H1 (cell line): Measurements from ENCODE around the gene HRH3. TPM values are rescaled to one million over a fixed set of nuclear protein-coding genes. Genes with fewer than 3 reads are reported as not detected.

ENCODE experiments used
- BCL11A ChIP-seq, 2 experiments: IDR thresholded peaks; one replicate each; pipeline ENCODE4 v1.6.1; 2011; ENCODE audit warnings: low read depth in 2 of 2, low read length in 2 of 2, mild to moderate bottlenecking in 2 of 2
- BRCA1 ChIP-seq: IDR thresholded peaks from 2 replicates; pipeline ENCODE4 v1.6.1; 2012; ENCODE audit warnings: low read depth, low read length, improper control_type of control experiment
- EZH2 ChIP-seq: fragments of 200-600 bp; sonication (generic); IDR thresholded peaks from 2 replicates; pipeline ENCODE4 v1.7.1; 2012; ENCODE audit warnings: low read depth, mild to moderate bottlenecking, moderate library complexity, low read length, inconsistent platforms; ENCODE audit not compliant: severe bottlenecking
- KDM4A ChIP-seq: IDR thresholded peaks from one replicate; pipeline ENCODE4 v1.7.1; 2012; ENCODE audit warnings: low read depth, mild to moderate bottlenecking, moderate library complexity, low read length, inconsistent platforms; ENCODE audit not compliant: severe bottlenecking
- POLR2A ChIP-seq, 2 experiments: IDR thresholded peaks; 1 replicate in 1 of 2; 2 replicates in 1 of 2; pipeline ENCODE4 v1.6.1; 2011; ENCODE audit warnings: low read depth in 2 of 2, low read length in 2 of 2, mild to moderate bottlenecking in 2 of 2; ENCODE audit errors: control extremely low read depth in 1 of 2
- POLR2AphosphoS5 ChIP-seq: IDR thresholded peaks from 2 replicates; pipeline ENCODE4 v1.6.1; 2011; ENCODE audit warnings: low read depth, low read length
- SUZ12 ChIP-seq: fragments of 200-600 bp; sonication (generic); IDR thresholded peaks from 2 replicates; pipeline ENCODE4 v1.6.1; 2012; ENCODE audit warnings: mild to moderate bottlenecking, inconsistent platforms, low read length, moderate library complexity, mixed read lengths
- TAF7 ChIP-seq: optimal IDR thresholded peaks from 2 replicates; pipeline ENCODE3; 2011; ENCODE audit warnings: low read depth, mild to moderate bottlenecking, inconsistent platforms, low read length, moderate library complexity, borderline replicate concordance
- ZNF274 ChIP-seq: IDR thresholded peaks from 2 replicates; pipeline ENCODE4 v1.7.0; 2012; ENCODE audit warnings: low read length, borderline replicate concordance; ENCODE audit errors: extremely low read depth
- polyA plus RNA-seq, 7 experiments: library from polyadenylated mRNA; depleted of rRNA in 3 of 7; stranded (reverse) in 5 of 7; unstranded in 2 of 7; fragments of >200 nt in 5 of 7; fragments of 200-250 nt in 2 of 7; gene quantifications; 1 replicate in 5 of 7; 2 replicates in 1 of 7; 4 replicates in 1 of 7; pipeline versions ENCODE4 v1.2.1 to v1.2.3, GENCODE V29; 2011 to 2013; ENCODE audit warnings: missing spikeins in 2 of 7, mixed read lengths in 2 of 7
- total RNA-seq: library from RNA; stranded (reverse); fragmentation: NEBNext Ultra II Directional; extraction: Animal tissue kit (Norgen Biotek cat#: 25700); gene quantifications from 2 replicates; pipeline ENCODE4 v1.2.1, GENCODE V29; 2021
- TF ChIP-seq, protein P1 (sequence below): IDR thresholded peaks from 2 replicates; pipeline ENCODE4 v1.6.1; 2011; ENCODE audit warnings: low read length, improper control_type of control experiment

HRH3 gene
- total and polyA plus RNA-seq, 2 of the 8 experiments (the other 6 are each of a cell fraction or from before 2014, with no cell fraction given) = 2.0 to 4.5 TPM

DNA sequence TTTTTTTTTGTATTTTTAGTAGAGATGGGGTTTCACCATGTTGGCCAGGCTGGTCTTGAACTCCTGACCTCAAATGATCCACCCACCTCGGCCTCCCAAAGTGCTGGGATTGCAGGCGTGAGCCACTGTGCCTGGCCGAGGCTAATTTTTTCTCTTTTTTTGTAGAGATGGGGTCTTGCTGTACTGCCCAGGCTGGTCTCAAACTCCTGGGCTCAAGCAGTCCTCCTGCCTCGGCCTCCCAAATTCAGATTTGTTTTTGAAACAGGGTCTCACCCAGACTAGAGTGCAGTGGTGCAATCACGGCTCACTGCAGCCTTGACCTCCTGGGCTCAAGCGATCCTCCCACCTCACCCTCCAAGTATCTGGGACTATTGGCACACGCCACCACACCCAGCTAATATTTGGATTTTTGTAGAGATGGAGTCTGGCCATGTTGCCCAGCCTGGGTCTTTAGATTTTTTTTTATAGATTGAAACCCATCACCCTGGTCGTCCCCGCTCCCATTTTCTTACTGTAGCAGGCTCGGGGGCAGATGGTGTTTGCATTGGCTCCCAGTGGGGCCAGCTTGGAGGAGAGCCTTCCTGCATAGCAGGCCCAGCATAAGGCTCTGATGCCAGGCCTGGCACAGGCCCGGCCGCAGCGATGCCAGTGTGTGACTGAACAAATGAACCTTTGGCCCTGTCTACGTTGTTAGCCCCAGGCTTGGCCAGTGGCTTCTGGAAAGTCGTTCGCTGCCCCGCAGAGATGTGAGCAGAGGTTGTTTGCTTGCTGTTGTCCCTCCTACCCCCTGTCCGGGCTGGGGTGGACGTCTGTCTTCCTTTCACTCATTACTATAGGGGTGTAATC is 41.5 kb downstream of the HRH3 start (continued):
- TF ChIP-seq KDM4A (no peak), SUZ12 (no peak), POLR2AphosphoS5 (no peak), BCL11A (IDR thresholded peaks at IDR 0.05; ENCODE audit: low read depth in 2 of 2, low read length in 2 of 2) (no peak), ZNF274 (no peak), POLR2A (IDR thresholded peaks at IDR 0.05; ENCODE audit: control extremely low read depth in 1 of 2, low read depth in 2 of 2, low read length in 2 of 2) (no peak), TAF7 (no peak), EZH2 (no peak), BRCA1 (no peak)
- TF ChIP-seq, protein P1, sequence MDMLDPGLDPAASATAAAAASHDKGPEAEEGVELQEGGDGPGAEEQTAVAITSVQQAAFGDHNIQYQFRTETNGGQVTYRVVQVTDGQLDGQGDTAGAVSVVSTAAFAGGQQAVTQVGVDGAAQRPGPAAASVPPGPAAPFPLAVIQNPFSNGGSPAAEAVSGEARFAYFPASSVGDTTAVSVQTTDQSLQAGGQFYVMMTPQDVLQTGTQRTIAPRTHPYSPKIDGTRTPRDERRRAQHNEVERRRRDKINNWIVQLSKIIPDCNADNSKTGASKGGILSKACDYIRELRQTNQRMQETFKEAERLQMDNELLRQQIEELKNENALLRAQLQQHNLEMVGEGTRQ = no peak
